ENCODE data around the gene SHMT1.
"Not testable (repeated sequence)": the region's sequence is repeated elsewhere in the genome, so short reads cannot be mapped to it uniquely, and the experiment has no call there.

Gene SHMT1

GRCh38 chr17:18363101-18364049, at the start of gene SHMT1:
TSS of gene SHMT1 (minus strand) at chr17:18363550. CDS start at chr17:18355981, 7,569 bp downstream.
- peak; percentile 88 to 93 for DNase-seq

- DNase-seq = peak in 1 of 2 donors; percentile 46
Observed at GRCh38 chr17:18412001-18412538, 48.7 kb upstream of the SHMT1 start.

GRCh38 chr17:18411377-18411864, 48.1 kb upstream of the SHMT1 start:
- DNase-seq = peak in 1 of 2 donors; percentile 12

GRCh38 chr17:18410736-18411135, 47.4 kb upstream of the SHMT1 start:
- not testable (repeated sequence) for DNase-seq

GRCh38 chr17:18409321-18409720, 46.0 kb upstream of the SHMT1 start:
- not testable (repeated sequence) for DNase-seq

GRCh38 chr17:18408906-18409305, 45.6 kb upstream of the SHMT1 start:
- not testable (repeated sequence) for DNase-seq

- not testable (repeated sequence) for DNase-seq
Observed at GRCh38 chr17:18403604-18404003, 40.3 kb upstream of the SHMT1 start.

GRCh38 chr17:18403166-18403565, 39.8 kb upstream of the SHMT1 start:
- DNase-seq = not testable (repeated sequence)

GRCh38 chr17:18401872-18402590, 38.7 kb upstream of the SHMT1 start:
- DNase-seq = not testable (repeated sequence)

- not testable (repeated sequence) for DNase-seq
Observed at GRCh38 chr17:18388728-18389127, 25.4 kb upstream of the SHMT1 start.

GRCh38 chr17:18388266-18388665, 24.9 kb upstream of the SHMT1 start:
- DNase-seq = not testable (repeated sequence)

GRCh38 chr17:18387583-18387982, 24.2 kb upstream of the SHMT1 start:
- DNase-seq = not testable (repeated sequence)

GRCh38 chr17:18384271-18384670, 20.9 kb upstream of the SHMT1 start:
- DNase-seq = not testable (repeated sequence)

- peak; percentile 11 to 14 for DNase-seq
Observed at GRCh38 chr17:18383079-18383481, 19.7 kb upstream of the SHMT1 start.

- DNase-seq = no peak
Observed at GRCh38 chr17:18382441-18383078, 19.2 kb upstream of the SHMT1 start.

- DNase-seq = no peak
Observed at GRCh38 chr17:18381953-18382245, 18.5 kb upstream of the SHMT1 start.

- no peak for DNase-seq
Observed at GRCh38 chr17:18381158-18381952, 18.0 kb upstream of the SHMT1 start.

GRCh38 chr17:18380471-18381157, 17.3 kb upstream of the SHMT1 start:
- no peak for DNase-seq

GRCh38 chr17:18379246-18380146, 16.1 kb upstream of the SHMT1 start:
- no peak for DNase-seq

- not testable (repeated sequence) for DNase-seq
Observed at GRCh38 chr17:18378614-18379013, 15.3 kb upstream of the SHMT1 start.
